GM21515 (cell line): ENCODE data around the gene MAP3K14.

Experiments used
- ATAC-seq: cut with Tn5 transposase; IDR thresholded peaks from one replicate; pipeline ENCODE4 v1.9.1; 2021; ENCODE audit not compliant: unreplicated experiment

MAP3K14 gene

DNA sequence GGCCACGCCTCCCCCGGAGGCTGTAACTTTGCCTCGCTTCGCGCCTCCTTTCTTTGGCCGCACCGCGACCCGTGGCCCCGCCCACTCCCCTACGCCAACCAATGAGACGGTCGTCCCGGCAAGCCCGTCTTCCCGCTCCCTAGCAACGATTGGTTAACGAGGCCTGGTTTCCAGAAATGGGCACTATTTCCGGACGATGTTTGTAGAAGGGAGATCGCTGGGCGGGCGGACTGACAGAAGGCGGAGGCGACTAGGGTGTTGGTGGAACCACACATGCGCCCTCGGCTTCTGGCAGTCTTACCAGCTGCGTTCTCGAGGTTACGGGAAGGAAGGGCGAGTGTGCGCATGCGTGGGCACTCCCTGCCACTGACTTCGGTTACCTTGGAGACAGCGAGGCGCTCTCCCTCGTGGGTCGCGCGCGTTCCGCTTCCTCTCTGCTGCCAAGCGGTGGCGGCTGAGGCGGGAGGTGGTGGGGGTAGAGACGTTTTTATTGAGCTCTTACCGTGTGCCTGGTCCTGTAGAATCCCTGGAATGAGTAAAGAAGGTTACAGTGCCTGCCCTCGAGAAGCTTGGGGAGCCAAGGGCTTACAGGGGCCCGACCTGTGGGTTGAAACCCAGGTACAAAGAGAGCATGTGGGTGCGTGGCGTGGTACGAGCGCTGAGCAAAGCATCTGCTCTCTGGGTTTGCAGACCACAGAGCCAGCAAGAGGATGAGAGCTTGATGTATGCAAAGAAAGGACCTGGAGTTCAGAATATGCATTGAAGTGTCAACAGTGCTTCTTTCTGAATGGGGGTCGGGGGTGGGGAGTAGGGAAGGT, 500 bp upstream of the MAP3K14 start:
- ATAC-seq, result peak; percentile 71

- no peak for ATAC-seq
Observed at GRCh38 chr17:45315648-45316433, 979 bp downstream of the MAP3K14 start.

GRCh38 chr17:45314741-45315647, 1.8 kb downstream of the MAP3K14 start:
- no peak for ATAC-seq

- no peak for ATAC-seq
Observed at GRCh38 chr17:45313996-45314740, 2.7 kb downstream of the MAP3K14 start.

- ATAC-seq, result no peak
Observed at GRCh38 chr17:45313421-45313771, 3.4 kb downstream of the MAP3K14 start.

DNA sequence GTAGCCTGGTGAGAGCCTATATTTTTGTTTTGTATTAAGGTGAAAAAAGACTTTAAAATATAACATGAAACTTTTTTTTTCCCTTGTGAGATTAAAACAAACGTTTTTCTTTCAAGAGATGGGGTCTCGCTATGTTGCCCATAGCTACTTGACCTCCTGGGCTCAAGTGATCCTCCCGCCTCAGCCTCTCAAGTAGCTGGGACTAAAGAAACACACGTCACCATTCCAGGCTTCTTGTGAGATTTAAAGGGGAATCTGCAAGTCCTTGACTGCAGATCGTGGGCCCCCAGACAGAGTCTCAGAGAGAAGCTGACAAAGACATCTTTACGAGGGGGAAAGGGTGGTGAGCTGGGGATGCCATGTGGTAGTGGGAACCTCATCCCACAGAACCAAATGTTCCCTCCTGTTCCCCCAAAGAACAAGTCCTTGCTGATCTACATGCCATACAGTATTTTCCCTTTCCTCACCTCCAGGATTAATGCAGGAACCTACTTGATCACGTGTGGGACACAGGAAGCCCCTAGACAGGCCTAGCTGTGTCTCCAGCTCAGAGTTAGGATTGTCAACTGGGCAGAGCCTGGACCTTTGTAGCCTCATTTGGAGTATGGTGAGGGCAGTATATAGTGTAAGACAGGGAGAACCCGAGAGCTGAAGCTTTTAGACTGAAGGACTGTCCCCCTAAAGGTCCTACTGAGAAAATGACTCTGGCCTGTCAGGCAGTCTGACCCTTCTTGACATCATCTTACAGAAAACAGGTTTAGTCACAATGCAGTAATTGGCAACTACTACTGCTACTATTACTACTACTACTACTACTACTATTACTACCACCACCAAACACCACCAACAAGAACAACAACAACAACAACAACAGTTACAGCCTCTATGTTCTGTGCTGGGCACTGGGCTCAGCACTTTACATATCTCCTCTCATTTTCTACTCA, 4.1 kb downstream of the MAP3K14 start:
- no peak for ATAC-seq

DNA sequence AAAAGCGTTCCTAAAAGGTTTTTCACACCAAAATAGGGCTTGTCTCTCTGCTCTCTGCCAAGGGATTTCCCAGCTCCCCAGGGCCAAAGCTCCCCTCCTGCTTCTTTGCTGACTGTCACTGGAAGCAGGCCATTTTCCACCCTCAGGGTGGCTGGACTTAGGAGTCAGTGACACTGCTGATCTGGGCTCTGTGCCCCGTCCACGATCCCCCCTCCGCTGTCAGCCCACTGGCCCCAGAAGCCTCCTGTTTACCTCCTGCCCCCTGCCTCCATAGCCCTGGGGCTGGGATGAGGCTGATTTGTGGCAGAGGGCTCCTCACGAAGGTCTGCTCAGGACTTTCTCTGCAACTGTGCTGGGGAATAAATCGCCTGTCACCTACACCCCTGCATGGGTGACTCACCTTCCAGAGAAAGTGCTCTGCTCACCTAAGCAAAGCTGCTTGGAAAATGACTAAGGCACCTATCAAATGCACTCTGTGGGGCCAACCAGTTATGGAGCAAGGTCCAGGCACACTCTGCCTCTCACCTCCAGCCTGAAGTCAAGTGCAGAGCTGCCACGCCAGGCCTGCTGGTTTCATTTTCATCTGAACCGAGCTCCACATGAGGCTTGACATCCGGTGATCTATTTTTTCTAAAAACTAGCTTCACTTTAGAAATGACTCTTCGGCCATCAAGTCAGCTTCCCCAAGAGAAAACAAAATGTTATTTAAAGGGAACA, 4.9 kb downstream of the MAP3K14 start:
- ATAC-seq, result no peak

DNA sequence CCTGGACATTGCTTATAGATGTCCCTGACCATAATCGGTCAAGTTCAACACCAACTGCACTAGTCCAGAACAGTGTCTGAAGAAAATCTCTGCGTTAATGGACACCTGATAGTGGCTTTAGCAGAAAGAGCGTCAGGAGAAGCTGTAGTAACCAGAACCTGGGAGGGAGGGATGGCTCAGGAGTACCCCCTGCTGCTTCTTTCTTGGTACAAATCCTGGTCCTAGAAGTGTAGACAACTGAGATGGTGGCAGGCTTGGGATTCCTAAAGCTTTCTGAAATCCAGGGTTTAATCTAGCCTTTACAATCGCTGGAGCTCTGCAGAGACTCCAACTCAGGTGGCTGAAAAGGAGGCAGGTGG, 5.4 kb downstream of the MAP3K14 start:
- ATAC-seq, result no peak

DNA sequence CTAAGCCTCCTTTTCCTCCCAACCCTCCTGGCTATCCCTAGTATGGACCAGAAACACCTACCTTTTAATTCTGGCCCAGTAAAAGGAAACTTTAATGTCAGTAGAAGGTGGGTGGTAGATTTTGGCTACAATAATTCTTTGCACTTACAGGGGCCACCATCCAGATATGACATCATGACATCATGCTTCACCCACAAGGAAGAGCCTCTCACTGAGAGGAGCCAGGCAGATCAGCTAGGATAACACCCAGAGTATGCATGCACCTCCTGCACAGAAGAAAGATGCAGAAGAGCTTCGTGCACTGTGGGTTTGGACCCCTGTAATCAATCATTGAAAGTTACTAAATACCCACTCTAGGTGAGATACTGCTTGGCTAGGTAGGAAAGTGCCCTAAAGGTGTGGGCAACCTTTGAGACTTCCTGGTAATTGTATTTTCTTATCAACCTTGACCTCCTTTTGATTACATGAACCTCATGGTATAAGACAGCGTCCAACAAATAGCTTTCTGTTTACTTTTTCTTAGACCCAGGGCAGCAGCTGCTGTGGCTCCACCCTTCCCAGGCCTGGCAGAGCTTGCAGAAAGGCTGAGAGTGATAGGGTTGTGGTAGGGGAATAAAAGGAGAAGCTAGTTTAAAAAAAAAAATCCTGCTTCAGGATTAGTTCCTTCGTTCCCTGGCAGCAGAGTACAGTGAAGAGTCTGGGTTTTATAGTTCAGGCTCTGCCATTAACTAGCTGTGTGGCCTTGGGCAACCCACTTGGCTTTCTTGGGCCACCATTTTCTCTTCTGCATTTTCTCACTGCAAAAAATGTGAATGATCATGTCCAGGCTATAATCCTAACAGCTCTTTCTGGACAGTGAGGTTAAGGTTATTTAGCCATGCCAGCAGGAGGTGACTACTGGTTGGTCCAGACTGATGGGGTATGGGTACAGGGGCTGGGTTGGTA, 6.2 kb downstream of the MAP3K14 start:
- no peak for ATAC-seq

DNA sequence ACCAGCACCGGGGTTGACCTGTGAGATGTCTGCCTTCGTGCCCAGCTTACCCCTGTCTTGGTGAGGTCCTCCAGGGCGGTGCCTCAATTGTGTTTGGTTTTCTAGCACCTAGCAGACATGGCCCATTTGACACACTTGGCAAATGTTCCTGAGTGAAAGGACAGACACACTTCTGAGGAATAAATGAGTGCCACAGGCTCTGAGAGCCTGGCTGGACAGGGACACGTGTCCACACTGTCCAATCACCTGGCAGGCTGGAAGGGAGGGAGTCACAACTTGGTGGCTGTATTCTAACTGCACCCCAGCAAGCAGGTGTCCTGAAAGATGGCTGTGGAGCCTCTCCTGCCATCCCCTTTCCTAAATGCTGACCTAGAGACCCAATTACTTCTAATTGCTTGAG, 7.4 kb downstream of the MAP3K14 start:
- no peak for ATAC-seq

DNA sequence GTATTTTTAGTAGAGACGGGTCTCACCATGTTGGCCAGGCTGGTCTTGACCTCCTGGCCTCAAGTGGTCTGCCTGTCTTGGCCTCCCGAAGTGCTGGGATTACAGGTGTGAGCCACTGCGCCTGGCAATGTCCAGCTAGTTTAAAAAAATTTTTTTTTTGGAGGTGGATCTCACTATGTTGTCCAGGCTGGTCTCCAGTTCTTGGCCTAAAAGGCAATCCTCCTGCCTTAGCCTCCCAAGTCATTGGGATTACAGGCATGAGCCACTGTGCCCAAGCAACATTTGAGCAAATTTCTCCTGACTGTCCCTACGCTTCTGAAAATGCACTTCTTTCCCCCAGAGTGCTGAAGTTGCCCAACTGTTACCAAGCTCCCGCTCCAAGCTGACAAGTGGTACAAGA, 8.0 kb downstream of the MAP3K14 start:
- ATAC-seq, result no peak

GRCh38 chr17:45308016-45308365, 8.8 kb downstream of the MAP3K14 start:
- ATAC-seq, result no peak

- no peak for ATAC-seq
Observed at GRCh38 chr17:45307290-45308015, 9.4 kb downstream of the MAP3K14 start.

DNA sequence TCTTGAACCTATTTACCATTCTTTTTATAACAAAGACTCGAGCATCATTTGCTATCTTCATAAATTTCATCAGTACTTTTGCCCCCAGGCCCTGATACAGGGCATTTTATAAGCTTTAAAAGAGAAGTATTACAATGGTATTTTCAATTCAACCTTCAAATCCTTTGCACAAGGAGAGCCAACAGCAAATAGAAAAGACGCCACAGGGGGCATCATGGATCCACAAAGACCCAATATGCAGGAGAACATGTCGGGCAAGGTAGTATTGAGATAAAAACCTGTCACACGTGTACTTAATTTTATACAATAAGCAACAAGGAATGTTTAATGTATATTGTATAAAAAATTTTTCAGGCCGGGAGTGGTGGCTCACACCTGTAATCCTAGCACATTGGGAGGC, 10.2 kb downstream of the MAP3K14 start:
- ATAC-seq, result no peak

DNA sequence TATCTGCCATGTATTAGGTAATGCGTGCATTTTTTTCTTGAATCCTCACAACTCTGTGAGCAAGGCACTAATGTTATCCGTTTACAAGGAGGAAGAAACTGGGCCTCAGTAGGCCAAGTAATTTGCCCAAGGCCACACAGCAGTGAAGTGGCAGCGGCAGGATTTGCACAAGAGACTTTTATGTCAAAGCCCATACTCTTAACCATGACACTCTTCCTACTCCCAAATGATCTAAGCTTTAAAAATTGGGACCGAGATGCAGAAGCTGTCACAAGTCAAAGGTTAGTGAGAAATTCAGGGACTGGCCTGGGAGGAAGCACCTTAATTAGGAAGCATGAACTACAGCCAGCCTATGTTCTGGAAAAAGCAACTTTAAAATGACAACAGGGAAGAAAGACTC, 10.7 kb downstream of the MAP3K14 start:
- no peak for ATAC-seq

DNA sequence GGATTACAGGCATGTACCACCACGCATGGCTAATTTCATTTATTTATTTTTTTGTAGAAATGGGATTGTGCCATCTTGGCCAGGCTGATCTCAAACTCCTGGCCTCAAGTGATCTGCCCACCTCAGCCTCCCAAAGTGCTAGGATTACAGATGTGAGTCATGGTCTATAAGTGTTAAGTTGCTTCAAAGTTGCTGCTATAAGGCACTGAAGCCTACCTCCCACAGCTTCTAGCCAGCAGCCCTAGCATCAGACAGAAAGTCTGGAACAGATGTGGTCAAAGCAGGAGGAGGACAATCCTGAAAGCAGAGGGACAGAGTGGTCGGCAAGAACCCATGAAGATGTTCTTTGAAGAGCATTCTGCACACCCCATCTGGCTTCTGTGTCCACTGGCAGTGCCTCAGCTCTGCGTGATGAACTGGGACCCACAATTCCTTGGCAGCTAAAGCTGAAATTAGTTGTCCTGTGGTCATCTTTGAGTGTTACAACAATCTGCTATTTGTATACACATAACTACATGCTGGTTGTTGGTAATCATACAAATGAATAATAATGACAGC, 11.2 kb downstream of the MAP3K14 start:
- ATAC-seq, result no peak

DNA sequence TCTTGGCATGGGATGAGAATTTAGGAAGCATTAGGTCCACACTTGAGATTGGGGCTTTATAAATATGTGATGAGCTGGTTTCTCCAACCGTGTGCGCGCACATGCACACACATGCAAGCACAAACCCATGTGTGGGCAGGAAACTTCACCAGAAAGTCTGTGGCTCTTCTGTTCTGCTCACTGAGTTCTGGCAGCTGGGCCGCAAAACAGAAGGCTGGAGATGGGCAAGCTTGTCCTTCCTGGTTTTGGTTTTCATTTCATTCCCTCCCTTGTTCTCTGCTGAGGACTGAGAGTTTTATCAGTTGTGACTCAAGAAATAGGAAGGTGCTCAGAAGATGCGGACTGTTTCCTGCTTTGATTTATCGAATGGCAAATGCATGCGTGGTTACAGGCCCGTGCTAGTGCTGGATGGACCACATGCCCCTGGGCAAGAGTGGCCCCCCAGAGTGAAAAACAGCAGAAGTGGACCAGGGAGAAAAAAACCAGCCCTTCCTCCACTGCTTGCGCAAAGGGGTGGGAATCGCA, 14.1 kb downstream of the MAP3K14 start:
- ATAC-seq, result peak; percentile 45
